OCI-LY7 (cell line): Measurements from ENCODE around the gene TRAF3IP1. TPM values are rescaled to one million over a fixed set of nuclear protein-coding genes. Genes with fewer than 3 reads are reported as not detected.

ENCODE experiments used
- BruUV-seq: library from RNA; stranded (reverse); fragments of 400-500 nt; replicated peaks from 2 replicates; lab custom pipeline; 2021; lab: Mats Ljungman, UMichigan
- CTCF ChIA-PET: fragments of 300-600 bp; sonication (Branson Sonifier 250); formaldehyde crosslinking; loops from one replicate; lab custom pipeline; 2022; ENCODE audit warnings: antibody characterized with exemption; ENCODE audit not compliant: unreplicated experiment; lab: Charles Lee
- POLR2A ChIA-PET: fragments of 300-600 bp; sonication (Branson Sonifier 250); formaldehyde crosslinking; loops from one replicate; lab custom pipeline; 2022; ENCODE audit warnings: antibody characterized with exemption; lab: Charles Lee
- DNase-seq: peaks from one replicate; pipeline ENCODE4 v3.0.0-alpha.2; 2015; ENCODE audit warnings: low spot score
- H2AFZ ChIP-seq: fragments of 200-600 bp; sonication (generic), shearing (Covaris generic); 2 replicates; pipeline ENCODE4 v1.6.1; 2014; ENCODE audit warnings: mild to moderate bottlenecking, antibody characterized with exemption, low read length, moderate library complexity
- H3K27ac ChIP-seq: fragments of 200-600 bp; sonication (generic); 2 replicates; pipeline ENCODE4 v1.5.1; 2014; ENCODE audit warnings: mixed run types, low read depth, mild to moderate bottlenecking, moderate library complexity, low read length, inconsistent platforms; ENCODE audit not compliant: poor library complexity, severe bottlenecking
- H3K36me3 ChIP-seq: fragments of 200-600 bp; sonication (generic); 2 replicates; pipeline ENCODE4 v1.6.1; 2014; ENCODE audit warnings: mild to moderate bottlenecking, antibody characterized with exemption, low read length, moderate library complexity, mixed read lengths; ENCODE audit not compliant: insufficient read depth
- H3K4me1 ChIP-seq: fragments of 200-600 bp; sonication (generic); 2 replicates; pipeline ENCODE4 v1.5.1; 2014; ENCODE audit warnings: mild to moderate bottlenecking, low read length; ENCODE audit not compliant: insufficient read depth, poor library complexity, severe bottlenecking
- H3K4me2 ChIP-seq: fragments of 200-600 bp; sonication (generic); 2 replicates; pipeline ENCODE4 v1.6.1; 2014; ENCODE audit warnings: mild to moderate bottlenecking, low read length
- H3K4me3 ChIP-seq: fragments of 200-600 bp; sonication (generic); 2 replicates; pipeline ENCODE4 v1.5.1; 2014; ENCODE audit warnings: mild to moderate bottlenecking, low read depth, low read length; ENCODE audit not compliant: poor library complexity, severe bottlenecking
- H3K79me2 ChIP-seq: fragments of 200-600 bp; sonication (generic); 2 replicates; pipeline ENCODE4 v1.6.1; 2016; ENCODE audit warnings: low read depth, mild to moderate bottlenecking, low read length, moderate library complexity, mixed read lengths; ENCODE audit not compliant: insufficient read depth
- H3K9me2 ChIP-seq: fragments of 200-600 bp; sonication (generic); 2 replicates; pipeline ENCODE4 v1.6.1; 2016; ENCODE audit warnings: mild to moderate bottlenecking, low read length, mixed read lengths; ENCODE audit not compliant: insufficient read depth
- H3K9me3 ChIP-seq: fragments of 200-600 bp; sonication (generic); 2 replicates; pipeline ENCODE4 v1.6.1; 2014; ENCODE audit warnings: mild to moderate bottlenecking, mixed run types, low read length, mixed read lengths
- H4K20me1 ChIP-seq: fragments of 200-600 bp; sonication (generic); 2 replicates; pipeline ENCODE4 v1.6.1; 2014; ENCODE audit warnings: mild to moderate bottlenecking, antibody characterized with exemption, low read length, moderate library complexity, mixed read lengths; ENCODE audit not compliant: insufficient read depth
- EZH2phosphoT487 ChIP-seq: fragments of 200-600 bp; sonication (generic); IDR thresholded peaks from 2 replicates; pipeline ENCODE4 v1.6.1; 2018; ENCODE audit warnings: low read depth, borderline replicate concordance, mild to moderate bottlenecking, mixed run types, antibody characterized with exemption, low read length, moderate library complexity, mixed read lengths
- intact Hi-C: fragments of 100-400 bp; cut with micrococcal nuclease; formaldehyde crosslinking; loops from one replicate; pipeline ENCODE4 v1.10.0; 2022; ENCODE audit not compliant: unreplicated experiment
- total RNA-seq, 2 experiments: library from RNA; depleted of rRNA in 1 of 2; stranded (reverse); fragments of >200 nt in 1 of 2; shearing (Covaris generic) in 1 of 2; gene quantifications; 2 replicates each; pipeline ENCODE4 v1.2.3, GENCODE V29; 2014 to 2022
- TF ChIP-seq, protein P1 (sequence below): fragments of 200-600 bp; sonication (generic); conservative IDR thresholded peaks from 2 replicates; pipeline ENCODE4 v1.5.1; 2014; ENCODE audit warnings: mild to moderate bottlenecking, antibody characterized with exemption, low read length, moderate library complexity, mixed read lengths

The TRAF3IP1 gene
- total RNA-seq, 2 experiments from 2014 or later, result 8.2 to 13.8 TPM

GRCh38 chr2:238406998-238407285 lies 86.6 kb downstream of the TRAF3IP1 start:
- no peak overlapping the region for H2AFZ ChIP-seq
- no peak overlapping the region for H3K4me2 ChIP-seq

GRCh38 chr2:238407566-238407965 lies 87.2 kb downstream of the TRAF3IP1 start:
- Histone ChIP-seq H3K27ac (no peak overlapping the region), H3K4me1 (no peaks in the 10 kb centered on the region), H4K20me1 (no peaks in the 10 kb centered on the region), H3K4me3 (no peak overlapping the region), H3K9me2 (no peaks in the 10 kb centered on the region), H2AFZ (no peak overlapping the region), H3K79me2 (no peaks in the 10 kb centered on the region), H3K9me3 (no peaks in the 10 kb centered on the region), H3K4me2 (no peak overlapping the region), H3K36me3 (no peaks in the 10 kb centered on the region)
- no peak for TF ChIP-seq EZH2phosphoT487
- TF ChIP-seq, protein P1, sequence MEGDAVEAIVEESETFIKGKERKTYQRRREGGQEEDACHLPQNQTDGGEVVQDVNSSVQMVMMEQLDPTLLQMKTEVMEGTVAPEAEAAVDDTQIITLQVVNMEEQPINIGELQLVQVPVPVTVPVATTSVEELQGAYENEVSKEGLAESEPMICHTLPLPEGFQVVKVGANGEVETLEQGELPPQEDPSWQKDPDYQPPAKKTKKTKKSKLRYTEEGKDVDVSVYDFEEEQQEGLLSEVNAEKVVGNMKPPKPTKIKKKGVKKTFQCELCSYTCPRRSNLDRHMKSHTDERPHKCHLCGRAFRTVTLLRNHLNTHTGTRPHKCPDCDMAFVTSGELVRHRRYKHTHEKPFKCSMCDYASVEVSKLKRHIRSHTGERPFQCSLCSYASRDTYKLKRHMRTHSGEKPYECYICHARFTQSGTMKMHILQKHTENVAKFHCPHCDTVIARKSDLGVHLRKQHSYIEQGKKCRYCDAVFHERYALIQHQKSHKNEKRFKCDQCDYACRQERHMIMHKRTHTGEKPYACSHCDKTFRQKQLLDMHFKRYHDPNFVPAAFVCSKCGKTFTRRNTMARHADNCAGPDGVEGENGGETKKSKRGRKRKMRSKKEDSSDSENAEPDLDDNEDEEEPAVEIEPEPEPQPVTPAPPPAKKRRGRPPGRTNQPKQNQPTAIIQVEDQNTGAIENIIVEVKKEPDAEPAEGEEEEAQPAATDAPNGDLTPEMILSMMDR, result no peak
- ChIA-PET POLR2A (no interaction called here), CTCF (no interaction called here)
- BruUV-seq, result no TSS peak
- intact Hi-C loops, result no loop called here
- DNase-seq, result no peak

More at GRCh38 chr2:238406998-238407285, 86.6 kb downstream of the TRAF3IP1 start:
- H3K4me1 ChIP-seq, result no peaks in the 10 kb centered on the region
- no peaks in the 10 kb centered on the region for H4K20me1 ChIP-seq
- intact Hi-C loops, result no loop called here
- ChIA-PET POLR2A (no interaction called here), CTCF (no interaction called here)
- no peaks in the 10 kb centered on the region for H3K9me2 ChIP-seq
- H3K27ac ChIP-seq, result no peak overlapping the region
- TF ChIP-seq EZH2phosphoT487, result no peak
- TF ChIP-seq, protein P1, result no peak
- H3K79me2 ChIP-seq, result no peaks in the 10 kb centered on the region
- no peaks in the 10 kb centered on the region for H3K9me3 ChIP-seq
- no peaks in the 10 kb centered on the region for H3K36me3 ChIP-seq
- H3K4me3 ChIP-seq, result no peak overlapping the region
- BruUV-seq, result no TSS peak
- no peak for DNase-seq

GRCh38 chr2:238408615-238409340 lies 88.5 kb downstream of the TRAF3IP1 start:
- no peaks in the 10 kb centered on the region for H4K20me1 ChIP-seq
- POLR2A ChIA-PET, result no interaction called here
- no peak for TF ChIP-seq EZH2phosphoT487
- TF ChIP-seq, protein P1, result no peak

More at GRCh38 chr2:238408615-238409340, 88.5 kb downstream of the TRAF3IP1 start:
- H2AFZ ChIP-seq, result no peak overlapping the region
- no peaks in the 10 kb centered on the region for H3K9me2 ChIP-seq
- intact Hi-C loops, result no loop called here
- no peaks in the 10 kb centered on the region for H3K4me1 ChIP-seq
- no peaks in the 10 kb centered on the region for H3K36me3 ChIP-seq
- H3K27ac ChIP-seq, result no peak overlapping the region
- no peaks in the 10 kb centered on the region for H3K9me3 ChIP-seq
- no peaks in the 10 kb centered on the region for H3K79me2 ChIP-seq
- DNase-seq, result no peak
- BruUV-seq, result no TSS peak
- no peak overlapping the region for H3K4me2 ChIP-seq
- CTCF ChIA-PET, result no interaction called here
- no peak overlapping the region for H3K4me3 ChIP-seq
